Hepatocyte (in vitro differentiated cells): ENCODE measurements around the gene RBFOX1. TPM values are rescaled to one million over a fixed set of nuclear protein-coding genes. Genes with fewer than 3 reads are reported as not detected.

Experiments
- DNase-seq: peaks from one replicate; pipeline ENCODE4 v3.0.0-alpha.2; 2016; ENCODE audit warnings: low spot score
- H2AFZ ChIP-seq: fragments of 200-600 bp; sonication (generic); 2 replicates; pipeline ENCODE4 v1.6.0; 2016; ENCODE audit warnings: antibody characterized with exemption, mild to moderate bottlenecking
- H3K27ac ChIP-seq: fragments of 200-600 bp; sonication (generic); 2 replicates; pipeline ENCODE4 v1.5.1; 2016; ENCODE audit warnings: mild to moderate bottlenecking
- H3K27me3 ChIP-seq: fragments of 200-600 bp; sonication (generic); 2 replicates; pipeline ENCODE4 v1.6.1; 2016
- H3K36me3 ChIP-seq: fragments of 200-600 bp; sonication (generic); replicated peaks from 2 replicates; pipeline ENCODE4 v1.5.1; 2016; ENCODE audit warnings: low read depth; ENCODE audit not compliant: insufficient read depth
- H3K4me1 ChIP-seq: fragments of 200-600 bp; sonication (generic); 2 replicates; pipeline ENCODE4 v1.5.1; 2016; ENCODE audit warnings: mild to moderate bottlenecking, moderate library complexity; ENCODE audit not compliant: insufficient read depth
- H3K4me2 ChIP-seq: fragments of 200-600 bp; sonication (generic); 2 replicates; pipeline ENCODE4 v1.6.0; 2016
- H3K4me3 ChIP-seq: fragments of 200-600 bp; sonication (generic); 2 replicates; pipeline ENCODE4 v1.5.1; 2016; ENCODE audit warnings: mild to moderate bottlenecking
- H3K79me2 ChIP-seq: fragments of 200-600 bp; sonication (generic); 2 replicates; pipeline ENCODE4 v1.6.0; 2017; ENCODE audit warnings: mild to moderate bottlenecking
- H3K9me2 ChIP-seq: fragments of 200-600 bp; sonication (generic); replicated peaks from 2 replicates; pipeline ENCODE4 v1.6.0; 2017; ENCODE audit warnings: mild to moderate bottlenecking; ENCODE audit not compliant: insufficient read depth
- H3K9me3 ChIP-seq: fragments of 200-600 bp; sonication (generic); 2 replicates; pipeline ENCODE4 v1.5.1; 2016; ENCODE audit warnings: low read depth, mild to moderate bottlenecking
- H4K20me1 ChIP-seq: fragments of 200-600 bp; sonication (generic); 2 replicates; pipeline ENCODE4 v1.6.0; 2016; ENCODE audit warnings: mild to moderate bottlenecking; ENCODE audit not compliant: insufficient read depth, poor library complexity, severe bottlenecking
- CTCF ChIP-seq: fragments of 200-600 bp; sonication (generic); IDR thresholded peaks from 2 replicates; pipeline ENCODE4 v1.5.1; 2016; ENCODE audit warnings: antibody characterized with exemption, mild to moderate bottlenecking; ENCODE audit not compliant: poor library complexity
- EZH2 ChIP-seq: fragments of 200-600 bp; sonication (generic); IDR thresholded peaks from 2 replicates; pipeline ENCODE4 v1.6.1; 2016; ENCODE audit warnings: antibody characterized with exemption, mild to moderate bottlenecking, borderline replicate concordance
- EZH2phosphoT487 ChIP-seq: fragments of 200-600 bp; sonication (generic); IDR thresholded peaks from one replicate; pipeline ENCODE4 v1.6.1; 2018; ENCODE audit warnings: antibody characterized with exemption, mild to moderate bottlenecking, low read depth, moderate library complexity; ENCODE audit not compliant: unreplicated experiment, severe bottlenecking
- WGBS: methylation state at CpG from one replicate; pipeline ENCODE4 v1.1.6; 2016; ENCODE audit warnings: low lambda C conversion rate; ENCODE audit errors: missing lambda C conversion rate; 5-methylcytosine and 5-hydroxymethylcytosine counted together
- polyA plus RNA-seq: library from polyadenylated mRNA; unstranded; fragments of >200 nt; fragmentation: Nextera tagmentation; extraction: Ambion mirVana; gene quantifications from 2 replicates; pipeline ENCODE4 v1.2.1, GENCODE V29; 2016
- total RNA-seq: library from RNA; depleted of rRNA; stranded (reverse); fragments of >200 nt; gene quantifications from 2 replicates; pipeline ENCODE4 v1.2.3, GENCODE V29; 2014

RBFOX1 gene
- total and polyA plus RNA-seq, 2 experiments from 2014 or later, result 1.00 to 1.2 TPM

GRCh38 chr16:7596308-7596707, 263.7 kb downstream of the RBFOX1 start:
- H2AFZ ChIP-seq, result no peak overlapping the region
- TF ChIP-seq EZH2phosphoT487, result no peak
- TF ChIP-seq CTCF, result no peak
- TF ChIP-seq EZH2, result no peak

GRCh38 chr16:7597677-7598076, 265.0 kb downstream of the RBFOX1 start:
- H3K36me3 ChIP-seq, result no peaks in the 10 kb centered on the region
- no peak for DNase-seq
- H3K9me2 ChIP-seq, result no peaks in the 10 kb centered on the region
- no peak for TF ChIP-seq EZH2
- no peak for TF ChIP-seq EZH2phosphoT487
- H3K4me2 ChIP-seq, result no peak overlapping the region
- H3K9me3 ChIP-seq, result no peaks in the 10 kb centered on the region
- no peak overlapping the region for H2AFZ ChIP-seq
- H3K79me2 ChIP-seq, result no peaks in the 10 kb centered on the region
- 37% methylated on average over 3 of the region's 3 CpGs for WGBS
- H3K4me1 ChIP-seq, result no peaks in the 10 kb centered on the region
- no peak overlapping the region for H3K27ac ChIP-seq
- no peak overlapping the region for H3K4me3 ChIP-seq
- no peaks in the 10 kb centered on the region for H3K27me3 ChIP-seq
- no peaks in the 10 kb centered on the region for H4K20me1 ChIP-seq

More at GRCh38 chr16:7596308-7596707, 263.7 kb downstream of the RBFOX1 start:
- Histone ChIP-seq H3K27me3 (no peaks in the 10 kb centered on the region), H3K9me2 (no peaks in the 10 kb centered on the region), H3K9me3 (no peaks in the 10 kb centered on the region), H3K36me3 (no peaks in the 10 kb centered on the region), H3K4me1 (no peaks in the 10 kb centered on the region), H3K4me3 (no peak overlapping the region), H3K4me2 (no peak overlapping the region), H3K27ac (no peak overlapping the region), H4K20me1 (no peaks in the 10 kb centered on the region), H3K79me2 (no peaks in the 10 kb centered on the region)
- 93% methylated on average over 11 of the region's 11 CpGs for WGBS
- DNase-seq, result no peak

GRCh38 chr16:7601100-7601499, 268.5 kb downstream of the RBFOX1 start:
- TF ChIP-seq CTCF (no peak), EZH2 (no peak), EZH2phosphoT487 (no peak)

GRCh38 chr16:7602291-7602950, 269.8 kb downstream of the RBFOX1 start:
- Histone ChIP-seq H3K27ac (no peak overlapping the region), H3K27me3 (no peaks in the 10 kb centered on the region), H3K4me1 (no peaks in the 10 kb centered on the region), H3K4me2 (no peak overlapping the region), H3K9me3 (no peaks in the 10 kb centered on the region), H4K20me1 (no peaks in the 10 kb centered on the region), H3K36me3 (no peaks in the 10 kb centered on the region), H3K4me3 (no peak overlapping the region), H2AFZ (no peak overlapping the region), H3K79me2 (no peaks in the 10 kb centered on the region), H3K9me2 (no peaks in the 10 kb centered on the region)
- no peak for DNase-seq
- WGBS, result 71% methylated on average over 7 of the region's 7 CpGs
- TF ChIP-seq EZH2phosphoT487, result no peak

More at GRCh38 chr16:7601100-7601499, 268.5 kb downstream of the RBFOX1 start:
- 80% methylated on average over 3 of the region's 3 CpGs for WGBS
- no peak overlapping the region for H2AFZ ChIP-seq
- H3K27ac ChIP-seq, result no peak overlapping the region
- no peak for DNase-seq
- H3K9me3 ChIP-seq, result no peaks in the 10 kb centered on the region
- no peaks in the 10 kb centered on the region for H3K79me2 ChIP-seq
- H3K4me2 ChIP-seq, result no peak overlapping the region
- H4K20me1 ChIP-seq, result no peaks in the 10 kb centered on the region
- no peak overlapping the region for H3K4me3 ChIP-seq
- H3K36me3 ChIP-seq, result no peaks in the 10 kb centered on the region
- no peaks in the 10 kb centered on the region for H3K9me2 ChIP-seq
- no peaks in the 10 kb centered on the region for H3K4me1 ChIP-seq
- H3K27me3 ChIP-seq, result no peaks in the 10 kb centered on the region
